ENCODE results near the gene TRAPPC5. TPM values are rescaled to one million over a fixed set of nuclear protein-coding genes. Genes with fewer than 3 reads are reported as not detected.

The TRAPPC5 gene
- total RNA-seq, 1 experiment from 2014 or later = 101 TPM

GRCh38 chr19:7731615-7732014 lies 51.0 kb downstream of the TRAPPC5 start:
- no peak overlapping the region for H3K4me3 ChIP-seq (replicated peaks in 1 of 2; ENCODE audit: low read depth in 1 of 2, low read length in 2 of 2)
- H2AFZ ChIP-seq (ENCODE audit: low read depth, low read length, poor library complexity, severe bottlenecking) = no peak overlapping the region
- H3K27ac ChIP-seq (ENCODE audit: low read depth, low read length) = no peak overlapping the region
- H3K4me1 ChIP-seq (ENCODE audit: control insufficient read depth in 1 of 2, insufficient read depth in 2 of 2, low read length in 2 of 2) = no peaks in the 10 kb centered on the region
- TF ChIP-seq JUND (IDR thresholded peaks at IDR 0.05) (no peak), SP1 (IDR thresholded peaks at IDR 0.05; ENCODE audit: low read depth) (no peak), RAD21 (IDR thresholded peaks at IDR 0.05; ENCODE audit: low read depth) (no peak), SRF (IDR thresholded peaks at IDR 0.05; ENCODE audit: low read depth) (no peak), REST (IDR thresholded peaks at IDR 0.05; ENCODE audit: low read depth) (no peak)
- TF ChIP-seq, protein P1, sequence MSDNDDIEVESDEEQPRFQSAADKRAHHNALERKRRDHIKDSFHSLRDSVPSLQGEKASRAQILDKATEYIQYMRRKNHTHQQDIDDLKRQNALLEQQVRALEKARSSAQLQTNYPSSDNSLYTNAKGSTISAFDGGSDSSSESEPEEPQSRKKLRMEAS (IDR thresholded peaks at IDR 0.05) = no peak
- no peaks in the 10 kb centered on the region for H3K9me2 ChIP-seq (ENCODE audit: insufficient read depth)
- no peaks in the 10 kb centered on the region for H3K79me2 ChIP-seq (ENCODE audit: insufficient read depth, low read length)
- ChIA-PET POLR2A (no interaction called here), RAD21 (ENCODE audit: low non-redundant PET in 1 of 2, low total read pairs in 2 of 2, uncharacterized antibody in 2 of 2, unreplicated experiment in 2 of 2) (no interaction called here), CTCF (no interaction called here)
- H3K9ac ChIP-seq (ENCODE audit: low read length) = no peak overlapping the region
- H3K4me2 ChIP-seq (ENCODE audit: low read length) = no peak overlapping the region
- intact Hi-C loops (cut with micrococcal nuclease) = no loop called here
- H3K27me3 ChIP-seq (ENCODE audit: insufficient read depth, low read length) = peaks cover 21% of the 10 kb centered on the region
- H3K9me3 ChIP-seq (ENCODE audit: control insufficient read depth in 1 of 2, insufficient read depth in 1 of 2, low read depth in 1 of 2, low read length in 2 of 2) = no peaks in the 10 kb centered on the region
- H4K20me1 ChIP-seq (ENCODE audit: insufficient read depth) = no peaks in the 10 kb centered on the region
- no TSS peak for BruUV-seq (replicated peaks)
- no peaks in the 10 kb centered on the region for H3K36me3 ChIP-seq (ENCODE audit: control insufficient read depth in 1 of 2, insufficient read depth in 2 of 2, low read length in 2 of 2)
- ATAC-seq = no peak
- no peak for DNase-seq (ENCODE audit: low read depth, low spot score)

- no peaks in the 10 kb centered on the region for H3K79me2 ChIP-seq (ENCODE audit: insufficient read depth, low read length)
- no TSS peak for BruUV-seq (replicated peaks)
- no peak within 1 kb of the TSS for H3K27ac ChIP-seq (ENCODE audit: low read depth, low read length)
- DNase-seq (ENCODE audit: low read depth, low spot score) = no peak
- no peaks in the 10 kb centered on the region for H3K9me2 ChIP-seq (ENCODE audit: insufficient read depth)
- intact Hi-C loops (cut with micrococcal nuclease) = no loop called here
- H3K9me3 ChIP-seq (ENCODE audit: control insufficient read depth in 1 of 2, insufficient read depth in 1 of 2, low read depth in 1 of 2, low read length in 2 of 2) = no peaks in the 10 kb centered on the region
- no peak within 1 kb of the TSS for H3K4me2 ChIP-seq (ENCODE audit: low read length)
- H3K27me3 ChIP-seq (ENCODE audit: insufficient read depth, low read length) = peaks cover 21% of the 10 kb centered on the region
- no peaks in the 10 kb centered on the region for H4K20me1 ChIP-seq (ENCODE audit: insufficient read depth)
- no peak; the same call in 1 of the 2 replicates for ATAC-seq
- H2AFZ ChIP-seq (ENCODE audit: low read depth, low read length, poor library complexity, severe bottlenecking) = no peak within 1 kb of the TSS
- H3K36me3 ChIP-seq (ENCODE audit: control insufficient read depth in 1 of 2, insufficient read depth in 2 of 2, low read length in 2 of 2) = no peaks in the 10 kb centered on the region
- no peak within 1 kb of the TSS for H3K9ac ChIP-seq (ENCODE audit: low read length)
- CTCF ChIA-PET = no interaction called here
- RAD21 ChIA-PET (ENCODE audit: low non-redundant PET in 1 of 2, low total read pairs in 2 of 2, uncharacterized antibody in 2 of 2, unreplicated experiment in 2 of 2) = no interaction called here
- no peaks in the 10 kb centered on the region for H3K4me1 ChIP-seq (ENCODE audit: control insufficient read depth in 1 of 2, insufficient read depth in 2 of 2, low read length in 2 of 2)
- POLR2A ChIA-PET = no interaction called here
- H3K4me3 ChIP-seq (replicated peaks in 1 of 2; ENCODE audit: low read depth in 1 of 2, low read length in 2 of 2) = no peak within 1 kb of the TSS
- no peak for TF ChIP-seq REST (IDR thresholded peaks at IDR 0.05; ENCODE audit: low read depth)
- no peak for TF ChIP-seq CTCF (IDR thresholded peaks at IDR 0.05 in 2 of 3, conservative IDR thresholded peaks at IDR 0.05 in 1 of 3; ENCODE audit: borderline replicate concordance in 1 of 3, insufficient read depth in 1 of 3, low read depth in 2 of 3, low read length in 2 of 3)
- no peak for TF ChIP-seq EZH2 (IDR thresholded peaks at IDR 0.05)
- no peak for TF ChIP-seq RAD21 (IDR thresholded peaks at IDR 0.05; ENCODE audit: low read depth)
- no peak for TF ChIP-seq YY1 (IDR thresholded peaks at IDR 0.05; ENCODE audit: extremely low read depth, insufficient replicate concordance, low read depth, low read length)
- TF ChIP-seq, protein P1 (IDR thresholded peaks at IDR 0.05) = no peak
- TF ChIP-seq ELF1 (IDR thresholded peaks at IDR 0.05; ENCODE audit: borderline replicate concordance, low read depth) = no peak
These were observed 51.4 kb downstream of the TRAPPC5 start, which contains the start of gene CLEC4G for GRCh38 chr19:7732045-7732444. Gene CLEC4G (minus strand): TSS chr19:7732110. CDS start chr19:7732102, 8 bp downstream.
